NCI-H226 (cell line): Measurements from ENCODE around the gene GLRX.
"Not testable (repeated sequence)": the region's sequence is repeated elsewhere in the genome, so short reads cannot be mapped to it uniquely, and the experiment has no call there.

Experiments used
- DNase-seq: peaks from one replicate; pipeline ENCODE4 v3.0.0-alpha.2; 2015

The GLRX gene

GRCh38 chr5:95822542-95823181 lies at the start of gene GLRX:
GLRX (minus strand) TSS chr5:95822726; CDS start chr5:95822662, 64 bp downstream.
- DNase-seq, result peak; percentile 57

- DNase-seq, result no peak
These were observed 48.8 kb upstream of the GLRX start for GRCh38 chr5:95871146-95871806.

- DNase-seq, result peak; percentile 69
These were observed 47.7 kb upstream of the GLRX start for GRCh38 chr5:95870105-95870672.

GRCh38 chr5:95869173-95869855 lies 46.8 kb upstream of the GLRX start:
- DNase-seq, result not testable (repeated sequence)

- no peak for DNase-seq
These were observed 45.6 kb upstream of the GLRX start for GRCh38 chr5:95868136-95868535.

- no peak for DNase-seq
These were observed 44.0 kb upstream of the GLRX start for GRCh38 chr5:95866435-95867040.

- DNase-seq, result no peak
These were observed 42.5 kb upstream of the GLRX start for GRCh38 chr5:95864944-95865504.

- no peak for DNase-seq
These were observed 41.9 kb upstream of the GLRX start for GRCh38 chr5:95864456-95864855.

- no peak for DNase-seq
These were observed 40.8 kb upstream of the GLRX start for GRCh38 chr5:95863383-95863757.

GRCh38 chr5:95862671-95863382 lies 40.3 kb upstream of the GLRX start:
- DNase-seq, result no peak

- peak; percentile 76 for DNase-seq
These were observed 39.5 kb upstream of the GLRX start for GRCh38 chr5:95861864-95862561.

- DNase-seq, result peak; percentile 76
These were observed 38.8 kb upstream of the GLRX start for GRCh38 chr5:95861221-95861863.

- no peak for DNase-seq
These were observed 37.1 kb upstream of the GLRX start for GRCh38 chr5:95859661-95860060.

GRCh38 chr5:95858661-95859595 lies 36.4 kb upstream of the GLRX start:
- DNase-seq, result peak; percentile 92

- peak; percentile 92 for DNase-seq
These were observed 35.5 kb upstream of the GLRX start for GRCh38 chr5:95858023-95858461.

- no peak for DNase-seq
These were observed 34.8 kb upstream of the GLRX start for GRCh38 chr5:95857185-95857945.

- DNase-seq, result no peak
These were observed 34.0 kb upstream of the GLRX start for GRCh38 chr5:95856501-95856981.

- DNase-seq, result no peak
These were observed 31.0 kb upstream of the GLRX start for GRCh38 chr5:95853490-95853889.

GRCh38 chr5:95852567-95852966 lies 30.0 kb upstream of the GLRX start:
- no peak for DNase-seq
